Measurements from ENCODE around the gene HDHD3.

DNA sequence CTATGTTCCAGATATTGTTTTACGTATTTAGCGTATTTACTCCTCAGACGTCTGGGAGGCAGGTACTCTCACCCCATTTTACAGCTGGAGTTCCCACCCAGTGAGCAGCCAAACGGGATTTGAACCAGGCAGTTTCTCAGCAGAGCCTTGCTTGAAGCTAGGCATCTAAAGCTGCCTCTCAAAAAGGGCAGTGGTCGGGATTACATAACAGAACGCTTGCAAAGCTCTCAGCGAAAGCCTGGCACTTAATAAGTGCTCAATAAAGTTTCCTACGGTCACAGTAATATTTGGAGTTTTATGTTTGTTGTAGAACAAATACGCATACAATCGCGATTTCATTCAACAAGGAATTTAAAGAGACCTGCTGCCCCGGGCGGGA lies 27.7 kb downstream of the HDHD3 start:
- TF ChIP-seq ARNT (IDR thresholded peaks at IDR 0.05) (no peak), ELF4 (IDR thresholded peaks at IDR 0.05) (no peak)

Measured in HEK293T (cell line).